HFF-Myc (cell line): Measurements from ENCODE around the gene SCO2.

Experiments used
- DNase-seq: peaks from one replicate; pipeline ENCODE4 v3.0.0-alpha.2; 2011; ENCODE audit warnings: low read depth; ENCODE audit errors: extremely low read depth
- H3K4me3 ChIP-seq: replicated peaks from 2 replicates; pipeline ENCODE4 v1.5.1; 2011; ENCODE audit warnings: low read depth, mild to moderate bottlenecking, control low read depth, low read length
- CTCF ChIP-seq: IDR thresholded peaks from 2 replicates; pipeline ENCODE4 v1.5.1; 2012; ENCODE audit warnings: mild to moderate bottlenecking, low read depth, low read length, control low read depth; ENCODE audit errors: missing control alignments

The SCO2 gene

GRCh38 chr22:50502628-50503474 is 22.5 kb downstream of the SCO2 start:
- no peak for DNase-seq
- TF ChIP-seq CTCF: no peak
- H3K4me3 ChIP-seq: no peak overlapping the region

- no peak for TF ChIP-seq CTCF
- DNase-seq: no peak
- no peak overlapping the region for H3K4me3 ChIP-seq
Observed at GRCh38 chr22:50502096-50502495, 23.3 kb downstream of the SCO2 start.

GRCh38 chr22:50500452-50500851 is 24.9 kb downstream of the SCO2 start:
- H3K4me3 ChIP-seq: no peak overlapping the region
- no peak for TF ChIP-seq CTCF
- DNase-seq: no peak

- no peak overlapping the region for H3K4me3 ChIP-seq
- DNase-seq: peak; percentile 30
- TF ChIP-seq CTCF: peak; percentile 69
Observed at GRCh38 chr22:50498322-50498890, 27.0 kb downstream of the SCO2 start.

- H3K4me3 ChIP-seq: no peak overlapping the region
- DNase-seq: no peak
- TF ChIP-seq CTCF: no peak
Observed at GRCh38 chr22:50497093-50497492, 28.3 kb downstream of the SCO2 start.

GRCh38 chr22:50490531-50491308 is 34.7 kb downstream of the SCO2 start:
- no peak for DNase-seq
- H3K4me3 ChIP-seq: no peak overlapping the region
- TF ChIP-seq CTCF: no peak
